Peyer's patch (tissue), 4 donors: Measurements from ENCODE around the gene KRTAP10-11. TPM values are rescaled to one million over a fixed set of nuclear protein-coding genes. Genes with fewer than 3 reads are reported as not detected.
"Not testable (repeated sequence)": the region's sequence is repeated elsewhere in the genome, so short reads cannot be mapped to it uniquely, and the experiment has no call there.

Experiments
- DNase-seq, 3 donors: peaks; one replicate each; pipeline ENCODE4 v3.0.0-alpha.2; 2017 to 2019
- H3K27ac ChIP-seq, 4 donors: fragments of 200-600 bp; sonication (generic); one replicate each; pipeline ENCODE4 v1.5.1; 2016 to 2019
- H3K27me3 ChIP-seq, 2 donors: fragments of 200-600 bp; sonication (generic); one replicate each; pipeline ENCODE4 v1.5.1; 2019
- H3K36me3 ChIP-seq, 3 donors: fragments of 200-600 bp; sonication (generic); one replicate each; pipeline ENCODE4 v1.5.1; 2016 to 2019
- H3K4me1 ChIP-seq, 4 donors: fragments of 200-600 bp; sonication (generic); one replicate each; pipeline ENCODE4 v1.5.1; 2016 to 2019
- H3K4me3 ChIP-seq, 4 donors: fragments of 200-600 bp; sonication (generic); 1 replicate in 3 of 4; 2 replicates in 1 of 4; pipeline ENCODE4 v1.5.1; 2016 to 2019; ENCODE audit warnings: mild to moderate bottlenecking in 1 of 4
- H3K9me3 ChIP-seq, 4 donors: fragments of 200-600 bp; sonication (generic); one replicate each; pipeline ENCODE4 v1.5.1; 2016 to 2019; ENCODE audit warnings: mild to moderate bottlenecking in 1 of 4
- CTCF ChIP-seq, 6 experiments: fragments of 450-650 bp in 4 of 6; fragments of 200-600 bp in 2 of 6; sonication (generic) in 1 of 6; IDR thresholded peaks; one replicate each; pipeline ENCODE4 v1.5.1; 2017 to 2019; ENCODE audit warnings: antibody characterized with exemption in 6 of 6, mild to moderate bottlenecking in 3 of 6, moderate library complexity in 1 of 6
- POLR2A ChIP-seq, 2 donors: fragments of 450-650 bp; IDR thresholded peaks; one replicate each; pipeline ENCODE4 v1.5.1; 2017; ENCODE audit warnings: antibody characterized with exemption in 2 of 2, mild to moderate bottlenecking in 2 of 2, moderate library complexity in 2 of 2
- total RNA-seq, 4 donors: library from RNA; depleted of rRNA; stranded (reverse); fragments of >200 nt; gene quantifications; one replicate each; pipeline ENCODE4 v1.1.0, GENCODE V29; 2016

KRTAP10-11 gene
- total RNA-seq, 4 donors from 2014 or later, result not detected

DNA sequence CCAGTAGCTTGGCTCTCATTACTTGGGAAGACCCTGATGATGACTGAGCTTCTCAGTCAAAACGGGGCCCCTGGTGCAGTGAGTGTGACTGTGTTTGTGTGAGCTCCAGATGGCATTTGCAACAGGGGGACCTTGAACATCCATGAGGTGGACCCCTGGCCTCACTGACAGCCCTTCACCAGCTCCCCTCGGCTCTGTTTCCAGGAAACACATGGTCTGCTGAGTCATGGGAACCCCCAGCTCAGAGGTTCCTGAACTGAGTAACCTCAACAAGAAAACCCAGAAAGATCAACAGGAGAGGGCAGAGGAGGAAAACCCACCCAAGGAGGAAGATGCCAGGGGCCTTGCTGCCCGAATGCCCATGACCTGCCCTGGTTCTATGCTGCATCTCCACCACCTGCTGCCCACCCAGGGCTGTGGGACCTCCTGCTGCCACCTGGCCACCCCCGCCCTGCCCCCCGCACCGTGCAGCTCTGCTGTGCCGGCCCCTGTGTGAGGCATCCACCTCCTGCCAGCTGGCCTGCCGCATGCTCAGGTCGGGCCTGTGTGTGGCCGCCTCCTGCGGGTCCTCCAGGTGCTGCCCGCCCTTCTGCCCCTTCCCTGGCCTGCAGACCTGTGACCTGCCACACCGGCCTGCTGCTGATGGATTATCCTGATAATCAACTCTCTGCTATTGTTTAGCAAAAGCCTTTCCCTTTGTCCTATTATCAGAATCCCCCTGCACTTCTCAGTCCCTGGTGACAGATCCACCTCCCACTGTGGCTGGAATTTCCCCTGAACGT lies 40.0 kb downstream of the KRTAP10-11 start:
- Histone ChIP-seq H3K27me3 (no peaks in the 10 kb centered on the region), H3K4me1 (no peaks in the 10 kb centered on the region), H3K27ac (no peak overlapping the region), H3K36me3 (no peaks in the 10 kb centered on the region), H3K4me3 (no peak overlapping the region), H3K9me3 (no peaks in the 10 kb centered on the region)
- no peak for TF ChIP-seq POLR2A (IDR thresholded peaks at IDR 0.05)
- no peak for TF ChIP-seq CTCF (IDR thresholded peaks at IDR 0.05)
- no peak for DNase-seq

GRCh38 chr21:44686843-44687561 lies 40.8 kb downstream of the KRTAP10-11 start:
- no peak overlapping the region for H3K4me3 ChIP-seq
- H3K27me3 ChIP-seq, result no peaks in the 10 kb centered on the region
- H3K36me3 ChIP-seq, result no peaks in the 10 kb centered on the region
- TF ChIP-seq POLR2A (IDR thresholded peaks at IDR 0.05), result no peak
- no peak overlapping the region for H3K27ac ChIP-seq
- no peak for DNase-seq
- no peaks in the 10 kb centered on the region for H3K4me1 ChIP-seq
- H3K9me3 ChIP-seq, result no peaks in the 10 kb centered on the region

DNA sequence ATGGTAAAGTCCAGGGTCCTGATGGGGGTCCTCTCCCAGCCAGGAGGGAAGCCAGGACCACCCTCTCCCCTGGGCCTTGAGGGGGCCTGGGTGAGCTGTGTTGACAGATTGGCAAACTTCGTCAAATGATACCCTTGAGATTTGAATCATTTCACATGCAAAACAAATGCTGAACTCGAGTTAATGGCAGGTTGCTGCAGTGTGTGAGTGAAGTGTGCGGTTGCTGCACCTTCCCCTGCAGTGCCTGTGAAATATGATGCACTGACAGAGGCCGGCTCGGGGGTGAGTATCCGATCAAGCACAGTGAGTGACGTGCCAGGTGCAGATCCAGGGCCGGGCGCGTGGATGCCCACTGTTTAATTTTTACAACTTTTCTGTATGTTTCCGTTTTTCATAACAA lies 41.5 kb downstream of the KRTAP10-11 start:
- no peaks in the 10 kb centered on the region for H3K4me1 ChIP-seq
- no peaks in the 10 kb centered on the region for H3K36me3 ChIP-seq
- peaks cover 0 to 5% (median 1%) of the 10 kb centered on the region in 4 donors for H3K9me3 ChIP-seq
- no peak for DNase-seq
- no peaks in the 10 kb centered on the region for H3K27me3 ChIP-seq
- H3K4me3 ChIP-seq, result no peak overlapping the region
- TF ChIP-seq CTCF (IDR thresholded peaks at IDR 0.05) (no peak), POLR2A (IDR thresholded peaks at IDR 0.05) (no peak)
- H3K27ac ChIP-seq, result no peak overlapping the region

GRCh38 chr21:44689740-44690139 lies 43.5 kb downstream of the KRTAP10-11 start:
- H3K9me3 ChIP-seq, result peaks cover 0 to 15% (median 3%) of the 10 kb centered on the region in 4 donors
- not testable (repeated sequence) for DNase-seq, H3K4me1 ChIP-seq, H3K4me3 ChIP-seq, H3K36me3 ChIP-seq, H3K27ac ChIP-seq, H3K27me3 ChIP-seq

- H3K9me3 ChIP-seq, result peaks cover 0 to 15% (median 3%) of the 10 kb centered on the region in 4 donors
- H3K36me3 ChIP-seq, result no peaks in the 10 kb centered on the region
- no peak overlapping the region for H3K27ac ChIP-seq
- no peak overlapping the region for H3K4me3 ChIP-seq
- DNase-seq, result no peak
- no peaks in the 10 kb centered on the region for H3K27me3 ChIP-seq
- H3K4me1 ChIP-seq, result no peaks in the 10 kb centered on the region
- TF ChIP-seq CTCF (IDR thresholded peaks at IDR 0.05) (no peak), POLR2A (IDR thresholded peaks at IDR 0.05) (no peak)
Measured at GRCh38 chr21:44691686-44692085, 45.5 kb downstream of the KRTAP10-11 start.

- no peak for DNase-seq
- Histone ChIP-seq H3K27me3 (no peaks in the 10 kb centered on the region), H3K9me3 (peaks cover 0 to 15% (median 3%) of the 10 kb centered on the region in 4 donors), H3K4me3 (no peak overlapping the region), H3K36me3 (no peaks in the 10 kb centered on the region), H3K27ac (no peak overlapping the region), H3K4me1 (no peaks in the 10 kb centered on the region)
- TF ChIP-seq CTCF (IDR thresholded peaks at IDR 0.05) (no peak), POLR2A (IDR thresholded peaks at IDR 0.05) (no peak)
Measured at GRCh38 chr21:44692798-44693512, 46.7 kb downstream of the KRTAP10-11 start.
